Measurements from ENCODE around the gene ALKBH7. TPM values are rescaled to one million over a fixed set of nuclear protein-coding genes. Genes with fewer than 3 reads are reported as not detected.

ALKBH7 gene
- total RNA-seq, 4 donors from 2014 or later, result 26.9 to 78.9 (median 60.2) TPM

Small RNA genes lying within 50 kb of the gene (small RNA-seq; reads per million reads assigned to genes)
- gene MIR6790 (not detected), gene MIR6885 (not detected)

Other genes starting within 250 kb of the ALKBH7 start
- under 1 TPM in 2 of 4 donors, not detected in 2; 0.57 to 0.68 TPM for gene ACSBG2, start 237.1 kb upstream of the ALKBH7 start, total RNA-seq
- 10 to 100 TPM in 2 of 4 donors, 1 to 10 TPM in 2; 7.0 to 19.0 (median 10.4) TPM for gene MLLT1, start 92.8 kb upstream of the ALKBH7 start, total RNA-seq
- under 1 TPM in 1 of 4 donors, not detected in 3; 0.44 TPM for gene ACER1, start 39.2 kb upstream of the ALKBH7 start, total RNA-seq
- 10 to 100 TPM; 41.1 to 88.4 (median 56.2) TPM for gene CLPP, start 11.3 kb upstream of the ALKBH7 start, total RNA-seq
- 1 to 10 TPM in 1 of 4 donors, under 1 TPM in 3; 0.16 to 1.5 (median 0.78) TPM for gene PSPN, start 3.1 kb downstream of the ALKBH7 start, total RNA-seq
- gene GTF2F1, start 20.4 kb downstream of the ALKBH7 start, total RNA-seq, result 10 to 100 TPM; 27.9 to 41.6 (median 33.8) TPM
- 100 to 1,000 TPM in 1 of 4 donors, 10 to 100 TPM in 3; 44.7 to 114 (median 61.6) TPM for gene KHSRP, start 52.0 kb downstream of the ALKBH7 start, total RNA-seq
- gene SLC25A41, start 61.0 kb downstream of the ALKBH7 start, total RNA-seq, result not detected
- gene SLC25A23, start 87.0 kb downstream of the ALKBH7 start, total RNA-seq, result 10 to 100 TPM; 14.3 to 50.9 (median 23.9) TPM
- gene CRB3, start 91.5 kb downstream of the ALKBH7 start, total RNA-seq, result 1 to 10 TPM in 1 of 4 donors, not detected in 3; 1.0 TPM
- 1 to 10 TPM; 2.4 to 8.0 (median 4.0) TPM for gene DENND1C, start 109.0 kb downstream of the ALKBH7 start, total RNA-seq
- under 1 TPM in 1 of 4 donors, not detected in 3; 0.22 TPM for gene TUBB4A, start 129.5 kb downstream of the ALKBH7 start, total RNA-seq
- gene TNFSF9, start 158.2 kb downstream of the ALKBH7 start, total RNA-seq, result 1 to 10 TPM in 2 of 4 donors, not detected in 2; 1.5 to 3.7 TPM
- not detected for gene CD70, start 218.4 kb downstream of the ALKBH7 start, total RNA-seq

All from subcutaneous adipose tissue (tissue), 4 donors.